SU-DHL-6 (cell line): ENCODE measurements around the gene SMIM43.

Experiments
- CTCF ChIP-seq: fragments of 200-600 bp; sonication (generic); IDR thresholded peaks from one replicate; pipeline ENCODE4 v1.5.1; 2017; ENCODE audit warnings: antibody characterized with exemption, mild to moderate bottlenecking, low read length, moderate library complexity; ENCODE audit not compliant: insufficient read depth, poor library complexity, severe bottlenecking
- EZH2phosphoT487 ChIP-seq: fragments of 200-600 bp; sonication (generic), shearing (Covaris generic); conservative IDR thresholded peaks from 2 replicates; pipeline ENCODE4 v1.6.1; 2018; ENCODE audit warnings: mild to moderate bottlenecking, antibody characterized with exemption, low read length, moderate library complexity, mixed read lengths

- TF ChIP-seq CTCF (no peak), EZH2phosphoT487 (no peak)
These were observed 24.1 kb downstream of the SMIM43 start for GRCh38 chr4:121740796-121741409.
